NCI-H2171 (cell line): ENCODE results near the gene PAQR7.

Experiments
- DNase-seq: peaks from one replicate; lab custom pipeline; 2025; lab: John Stamatoyannopoulos, UW

PAQR7 gene

DNA sequence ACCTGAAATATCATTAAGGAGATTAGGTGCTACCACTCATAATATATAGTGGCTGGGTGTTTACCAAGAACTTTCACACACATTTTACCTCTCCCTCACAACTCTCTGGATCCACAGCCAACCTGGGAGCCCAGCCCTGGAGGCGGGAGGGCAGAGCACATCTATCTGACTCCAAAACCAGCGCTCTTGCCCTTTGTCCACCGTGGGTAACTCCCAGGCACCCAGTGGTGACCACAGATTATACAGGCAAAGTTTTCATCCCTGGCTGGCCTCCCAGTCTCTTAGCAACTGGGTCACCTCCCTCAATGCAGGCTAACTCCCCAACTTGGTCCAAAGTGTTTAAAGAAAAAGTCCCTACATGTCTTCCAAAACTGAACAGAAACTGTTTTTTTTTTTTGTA is 2.4 kb downstream of the PAQR7 start:
- DNase-seq, result no peak

- DNase-seq, result no peak
Measured at GRCh38 chr1:25872713-25873112, 2.8 kb downstream of the PAQR7 start.

- DNase-seq, result no peak
Measured at GRCh38 chr1:25871704-25872494, 3.6 kb downstream of the PAQR7 start.

- DNase-seq, result peak; percentile 2
Measured at GRCh38 chr1:25871086-25871703, 4.3 kb downstream of the PAQR7 start.

- DNase-seq, result no peak
Measured at GRCh38 chr1:25870614-25871013, 4.9 kb downstream of the PAQR7 start.

- DNase-seq, result no peak
Measured at GRCh38 chr1:25869909-25870606, 5.5 kb downstream of the PAQR7 start.

DNA sequence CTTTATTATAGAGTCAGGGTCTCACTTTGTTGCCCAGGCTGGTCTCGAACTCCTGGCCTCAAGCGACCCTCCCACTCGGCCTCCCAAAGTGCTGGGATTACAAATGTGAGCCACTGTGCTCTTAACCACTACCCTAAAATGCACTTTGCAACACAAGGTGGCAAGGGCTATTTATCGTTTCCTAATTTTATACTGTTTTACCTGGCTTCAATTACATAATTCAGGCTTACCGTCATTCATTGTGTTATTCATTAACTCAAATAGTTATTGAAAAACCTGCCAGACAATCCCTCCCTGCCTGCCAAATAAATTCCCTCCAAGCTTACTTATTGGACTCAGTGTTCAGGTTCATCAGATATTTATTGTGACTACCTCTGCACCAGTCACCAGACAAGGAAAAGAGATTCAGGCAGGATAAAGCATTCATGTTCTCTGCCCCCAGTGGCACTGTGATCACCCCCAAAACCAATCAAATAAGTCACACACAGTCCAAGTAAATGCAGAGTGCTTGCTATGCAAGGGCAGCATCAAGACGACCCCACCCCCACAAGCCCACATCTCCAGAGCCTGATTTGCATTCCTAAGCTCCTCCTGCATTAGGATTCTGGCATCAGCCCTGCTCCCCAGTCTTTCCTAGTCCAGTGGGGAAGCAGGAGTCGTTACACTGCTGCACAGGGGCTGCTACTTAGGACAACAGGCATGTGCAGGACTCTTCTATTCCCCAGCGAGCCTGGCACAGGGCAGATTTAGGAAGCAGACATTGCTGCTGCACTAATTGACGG is 8.1 kb downstream of the PAQR7 start:
- DNase-seq, result no peak

DNA sequence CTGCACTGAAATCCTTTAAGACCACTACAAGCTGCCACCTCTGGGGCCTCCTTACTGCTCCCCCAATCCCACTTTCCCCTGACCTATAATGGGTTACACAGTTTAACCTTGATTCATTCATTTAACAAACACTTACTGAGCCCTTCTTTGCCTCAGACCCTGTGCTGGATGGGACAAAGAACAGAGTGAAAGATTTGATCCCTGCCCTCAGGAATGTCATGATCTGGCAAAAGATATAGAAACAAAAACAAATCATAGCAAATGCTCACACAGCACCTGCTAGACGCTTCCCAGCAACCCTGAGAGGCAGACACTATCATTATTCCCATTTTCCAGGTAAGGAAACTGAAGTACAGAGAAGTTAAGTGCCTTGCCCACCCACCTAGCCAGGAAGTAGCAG is 9.2 kb downstream of the PAQR7 start:
- no peak for DNase-seq

- no peak for DNase-seq
Measured at GRCh38 chr1:25864434-25864833, 11.1 kb downstream of the PAQR7 start.

- no peak for DNase-seq
Measured at GRCh38 chr1:25863486-25864262, 11.8 kb downstream of the PAQR7 start.

- no peak for DNase-seq
Measured at GRCh38 chr1:25862785-25863485, 12.6 kb downstream of the PAQR7 start.

GRCh38 chr1:25861316-25862286 is 13.9 kb downstream of the PAQR7 start:
- no peak for DNase-seq

DNA sequence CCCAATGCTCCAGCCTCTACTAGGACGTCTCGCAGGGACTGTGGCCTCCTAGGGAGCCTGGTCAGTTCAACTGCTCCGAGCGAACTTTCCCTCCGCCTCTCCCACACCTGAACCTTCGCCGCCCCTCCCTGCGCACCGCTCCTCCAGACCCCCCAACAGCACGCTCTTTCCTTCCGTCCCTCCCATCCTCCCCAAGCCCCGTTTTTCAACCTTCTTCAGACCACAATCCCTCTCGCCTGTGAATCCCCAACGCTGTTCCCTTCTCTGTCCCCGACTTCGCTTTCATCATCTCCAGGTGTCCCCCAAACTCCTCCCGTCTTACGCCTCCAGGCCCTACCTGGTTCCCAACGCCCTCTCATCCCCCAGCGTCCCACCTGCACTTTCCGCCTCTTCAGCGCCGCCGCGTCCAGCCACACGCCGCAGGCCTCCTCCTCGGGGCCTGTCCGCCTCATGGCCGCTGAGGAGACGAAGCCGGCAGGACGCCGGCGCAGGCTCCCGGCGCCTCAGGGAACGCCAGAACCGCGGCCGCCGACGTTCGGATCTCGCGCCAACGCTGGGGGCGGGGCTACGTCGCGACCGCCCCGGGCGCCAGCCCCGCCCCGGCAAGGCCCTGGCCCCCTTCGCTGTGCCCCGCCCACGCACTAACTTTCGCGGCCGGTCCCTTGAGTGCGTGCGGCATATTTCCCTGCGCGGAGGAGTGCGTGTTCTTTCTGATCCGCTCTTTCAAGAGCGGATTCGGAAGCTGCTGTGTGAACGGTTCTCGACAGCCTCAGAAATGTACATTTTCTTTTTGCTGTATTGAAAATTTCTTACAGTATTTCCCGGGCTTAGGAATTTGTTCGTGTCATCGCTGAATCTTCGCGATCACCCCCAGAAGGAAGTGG is 16.4 kb downstream of the PAQR7 start, which contains the start of gene AUNIP:
TSS of gene AUNIP (minus strand) at position 552 of the 884 bp plus-strand sequence. CDS start at position 452, 100 bp downstream.
- peak; percentile 84 for DNase-seq

GRCh38 chr1:25858494-25858893 is 17.0 kb downstream of the PAQR7 start:
- no peak for DNase-seq

DNA sequence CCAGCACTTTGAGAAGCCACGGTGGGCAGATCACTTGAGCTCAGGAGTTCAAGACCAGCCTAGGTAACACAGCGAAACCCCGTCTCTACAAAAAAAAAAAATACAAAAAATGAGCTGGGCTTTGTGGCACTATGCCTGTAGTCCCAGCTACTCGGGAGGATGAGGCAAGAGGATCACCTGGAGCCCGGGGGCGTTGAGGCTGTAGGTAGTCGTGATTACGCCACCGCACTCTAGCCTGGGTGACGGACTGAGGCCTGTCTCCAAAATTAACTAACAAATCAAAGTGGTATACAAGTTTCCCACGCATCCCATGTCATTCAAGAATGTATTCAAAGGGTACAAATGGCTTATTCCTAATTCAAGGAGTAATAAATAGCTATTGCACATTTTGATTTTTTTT is 18.7 kb downstream of the PAQR7 start:
- DNase-seq, result no peak

- peak; percentile 69 for DNase-seq
Measured at GRCh38 chr1:25854554-25854953, 21.0 kb downstream of the PAQR7 start.

GRCh38 chr1:25848531-25848930 is 27.0 kb downstream of the PAQR7 start:
- no peak for DNase-seq

DNA sequence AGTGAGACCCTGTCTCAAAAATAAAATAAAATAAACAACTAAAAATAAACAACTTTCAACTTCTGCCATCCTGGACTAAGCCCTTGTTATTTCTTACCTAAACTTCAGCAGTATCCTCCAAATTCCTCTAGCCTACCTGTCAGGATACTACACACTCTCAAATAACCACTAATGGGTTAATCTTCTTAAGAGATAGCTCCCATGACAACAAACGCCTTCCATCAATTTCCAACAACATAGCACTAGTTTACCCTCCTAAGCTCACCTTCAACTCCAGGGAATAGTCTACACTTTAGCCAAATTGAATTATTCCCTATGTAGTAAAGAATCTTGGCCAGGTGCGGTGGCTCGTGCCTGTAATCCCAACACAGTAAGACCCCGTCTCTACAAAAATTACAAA is 27.6 kb downstream of the PAQR7 start:
- DNase-seq, result no peak

DNA sequence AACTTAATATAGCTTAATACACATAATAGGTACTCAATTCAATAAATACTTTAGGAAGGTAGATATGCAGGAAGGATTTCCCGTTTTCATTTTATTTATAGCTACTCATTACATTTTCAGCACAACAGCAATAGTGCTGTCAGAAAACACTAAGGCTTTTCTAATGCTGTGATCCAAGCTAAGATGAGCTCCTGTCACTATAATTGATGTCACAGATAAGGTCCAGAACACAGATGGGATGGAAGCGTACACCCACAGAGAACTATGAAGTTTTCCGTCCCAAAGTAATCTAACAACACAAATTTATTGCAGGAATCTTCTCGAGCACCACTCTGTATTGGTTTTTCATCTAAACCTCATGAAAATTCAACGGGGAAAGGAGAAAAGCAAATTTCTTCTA is 29.8 kb downstream of the PAQR7 start:
- no peak for DNase-seq
